H1 (cell line): ENCODE results near the gene NLRP3. TPM values are rescaled to one million over a fixed set of nuclear protein-coding genes. Genes with fewer than 3 reads are reported as not detected.
A peak's percentile ranks its signal among the peaks of the same experiment; 100 is the strongest.

Experiments used
- CTCF ChIA-PET: fragments of 300-600 bp; sonication (Branson Sonifier 250); formaldehyde crosslinking; loops from one replicate; lab custom pipeline; 2021; ENCODE audit not compliant: partially characterized antibody; lab: Charles Lee
- POLR2A ChIA-PET: fragments of 300-600 bp; sonication (Branson Sonifier 250); formaldehyde crosslinking; loops from one replicate; lab custom pipeline; 2021; ENCODE audit warnings: inconsistent platforms; ENCODE audit not compliant: partially characterized antibody; lab: Charles Lee
- DNase-seq, 2 experiments: peaks; one replicate each; pipeline versions ENCODE4 v3.0.0 to v3.0.0-alpha.2; 2010 to 2022; ENCODE audit warnings: low spot score in 2 of 2, low read depth in 1 of 2, mixed read lengths in 1 of 2
- FAIRE-seq: peaks from 2 replicates; lab custom pipeline; 2011; peaks lifted over from hg19 to GRCh38; lab: Jason Lieb, UNC
- H2AFZ ChIP-seq: 2 replicates; pipeline ENCODE4 v1.8.1; 2012; ENCODE audit warnings: low read length, inconsistent platforms
- H2AK5ac ChIP-seq: 2 replicates; pipeline ENCODE4 v1.6.1; 2013; ENCODE audit warnings: low read depth, low read length
- H2BK120ac ChIP-seq: replicated peaks from 2 replicates; pipeline ENCODE3; 2013; ENCODE audit warnings: low read depth, low read length, inconsistent platforms
- H2BK12ac ChIP-seq: 2 replicates; pipeline ENCODE4 v1.6.1; 2013; ENCODE audit warnings: low read depth, low read length
- H2BK15ac ChIP-seq: 2 replicates; pipeline ENCODE4 v1.6.1; 2013; ENCODE audit warnings: low read length
- H2BK20ac ChIP-seq: 2 replicates; pipeline ENCODE4 v1.6.1; 2013; ENCODE audit warnings: low read length
- H2BK5ac ChIP-seq: 2 replicates; pipeline ENCODE4 v1.6.1; 2013; ENCODE audit warnings: low read depth, low read length
- H3K14ac ChIP-seq: 2 replicates; pipeline ENCODE4 v1.6.1; 2013; ENCODE audit warnings: inconsistent platforms; ENCODE audit not compliant: insufficient read length
- H3K18ac ChIP-seq: 2 replicates; pipeline ENCODE4 v1.6.1; 2013; ENCODE audit warnings: low read length; ENCODE audit errors: extremely low read depth
- H3K23ac ChIP-seq: 2 replicates; pipeline ENCODE4 v1.6.1; 2013; ENCODE audit warnings: inconsistent platforms; ENCODE audit not compliant: insufficient read length
- H3K23me2 ChIP-seq: 2 replicates; pipeline ENCODE4 v1.6.1; 2013; ENCODE audit warnings: low read depth, low read length
- H3K27ac ChIP-seq: 2 replicates; pipeline ENCODE4 v1.6.1; 2011; ENCODE audit warnings: low read depth, low read length, inconsistent platforms
- H3K27me3 ChIP-seq, 4 experiments: replicated peaks in 1 of 4; 1 replicate in 1 of 4; 2 replicates in 3 of 4; pipeline versions ENCODE4 v1.6.1 to v1.8.1; 2011 to 2013; ENCODE audit warnings: low read length in 3 of 4, mild to moderate bottlenecking in 3 of 4, inconsistent platforms in 2 of 4, mixed read lengths in 2 of 4, moderate library complexity in 1 of 4; ENCODE audit not compliant: control insufficient read depth in 3 of 4, insufficient read depth in 3 of 4; ENCODE audit errors: extremely low read depth in 1 of 4
- H3K36me3 ChIP-seq, 4 experiments: 2 replicates each; pipeline versions ENCODE4 v1.6.1 to v1.8.1; 2011 to 2013; ENCODE audit warnings: mild to moderate bottlenecking in 4 of 4, low read length in 3 of 4, moderate library complexity in 2 of 4, control low read depth in 1 of 4, inconsistent platforms in 1 of 4; ENCODE audit not compliant: insufficient read depth in 4 of 4, control insufficient read depth in 2 of 4
- H3K4ac ChIP-seq: replicated peaks from 2 replicates; pipeline ENCODE3; 2013; ENCODE audit warnings: low read length, low read depth, mixed read lengths, inconsistent platforms; ENCODE audit not compliant: insufficient read length
- H3K4me1 ChIP-seq, 4 experiments: replicated peaks in 1 of 4; 1 replicate in 1 of 4; 2 replicates in 3 of 4; pipeline versions ENCODE4 v1.6.1 to v1.8.1; 2011 to 2013; ENCODE audit warnings: low read length in 3 of 4, inconsistent platforms in 2 of 4, mixed read lengths in 1 of 4; ENCODE audit not compliant: insufficient read depth in 4 of 4, control insufficient read depth in 3 of 4
- H3K4me2 ChIP-seq, 2 experiments: 2 replicates each; pipeline versions ENCODE4 v1.6.1 to v1.8.1; 2011 to 2013; ENCODE audit warnings: low read depth in 2 of 2, low read length in 2 of 2, control low read depth in 1 of 2, inconsistent platforms in 1 of 2, mild to moderate bottlenecking in 1 of 2; ENCODE audit not compliant: insufficient read depth in 1 of 2
- H3K4me3 ChIP-seq, 4 experiments: fragments of 200-600, 300-600 bp in 1 of 4; sonication (generic), shearing (Covaris generic), sonication (Bioruptor Twin) in 1 of 4; 2 replicates each; pipeline versions ENCODE4 v1.5.1 to v1.8.1; 2011 to 2016; ENCODE audit warnings: low read length in 4 of 4, low read depth in 3 of 4, control low read depth in 2 of 4, inconsistent platforms in 2 of 4, mild to moderate bottlenecking in 2 of 4, mixed read lengths in 1 of 4, moderate library complexity in 1 of 4; ENCODE audit not compliant: insufficient read depth in 2 of 4; ENCODE audit errors: extremely low read depth in 1 of 4
- H3K56ac ChIP-seq: replicated peaks from 2 replicates; pipeline ENCODE3; 2013; ENCODE audit warnings: low read depth, mild to moderate bottlenecking, mixed read lengths, low read length, inconsistent platforms; ENCODE audit not compliant: insufficient read length
- H3K79me1 ChIP-seq: 2 replicates; pipeline ENCODE4 v1.6.1; 2013; ENCODE audit warnings: low read depth, low read length, control low read depth
- H3K79me2 ChIP-seq, 2 experiments: 2 replicates each; pipeline versions ENCODE4 v1.6.1 to v1.8.1; 2012 to 2013; ENCODE audit warnings: low read length in 2 of 2, mild to moderate bottlenecking in 2 of 2, inconsistent platforms in 1 of 2; ENCODE audit not compliant: insufficient read depth in 2 of 2, control insufficient read depth in 1 of 2
- H3K9ac ChIP-seq, 4 experiments: replicated peaks in 1 of 4; 1 replicate in 1 of 4; 2 replicates in 3 of 4; pipeline versions ENCODE4 v1.6.1 to v1.8.1; 2011 to 2013; ENCODE audit warnings: low read depth in 3 of 4, low read length in 3 of 4, control low read depth in 2 of 4, mild to moderate bottlenecking in 2 of 4, moderate library complexity in 2 of 4, inconsistent platforms in 1 of 4; ENCODE audit errors: extremely low read depth in 1 of 4
- H3K9me3 ChIP-seq, 2 experiments: 2 replicates each; pipeline versions ENCODE4 v1.6.1 to v1.8.1; 2012 to 2013; ENCODE audit warnings: mild to moderate bottlenecking in 2 of 2, moderate library complexity in 2 of 2, control low read depth in 1 of 2, inconsistent platforms in 1 of 2, low read depth in 1 of 2, low read length in 1 of 2, mixed read lengths in 1 of 2; ENCODE audit not compliant: insufficient read depth in 2 of 2
- H4K20me1 ChIP-seq, 2 experiments: replicated peaks in 1 of 2; 2 replicates each; pipeline versions ENCODE3 to v1.8.1; 2011 to 2013; ENCODE audit warnings: inconsistent platforms in 2 of 2, low read length in 2 of 2, mild to moderate bottlenecking in 1 of 2; ENCODE audit not compliant: insufficient read depth in 2 of 2, control insufficient read depth in 1 of 2
- H4K5ac ChIP-seq: 2 replicates; pipeline ENCODE4 v1.6.1; 2013; ENCODE audit warnings: low read length, low read depth, mixed read lengths, inconsistent platforms; ENCODE audit not compliant: insufficient read length
- H4K8ac ChIP-seq: 2 replicates; pipeline ENCODE4 v1.8.0; 2013; ENCODE audit warnings: mild to moderate bottlenecking, moderate library complexity, low read length, inconsistent platforms; ENCODE audit not compliant: insufficient read depth; ENCODE audit errors: extremely low read depth
- H4K91ac ChIP-seq: replicated peaks from 2 replicates; pipeline ENCODE3; 2013; ENCODE audit warnings: low read length, mixed read lengths, inconsistent platforms; ENCODE audit not compliant: insufficient read length
- CEBPB ChIP-seq: IDR thresholded peaks from 2 replicates; pipeline ENCODE4 v1.6.1; 2012; ENCODE audit warnings: low read depth, low read length
- YY1 ChIP-seq: IDR thresholded peaks from 2 replicates; pipeline ENCODE4 v1.6.1; 2011; ENCODE audit warnings: low read depth, mild to moderate bottlenecking, low read length
- WGBS, 2 experiments: shearing (Covaris generic) in 1 of 2; methylation state at CpG; one replicate each; pipeline versions ENCODE4 v1.1.6 to v1.1.7; 2013 to 2015; ENCODE audit warnings: low lambda C conversion rate in 2 of 2, mixed read lengths in 2 of 2, inconsistent platforms in 1 of 2, low coverage in 1 of 2, missing lambda C conversion rate in 1 of 2; ENCODE audit not compliant: insufficient replicate concordance in 2 of 2, insufficient coverage in 1 of 2, insufficient read length in 1 of 2; ENCODE audit errors: extremely low coverage in 1 of 2, missing lambda C conversion rate in 1 of 2; 5-methylcytosine and 5-hydroxymethylcytosine counted together
- polyA plus RNA-seq, 7 experiments: library from polyadenylated mRNA; depleted of rRNA in 3 of 7; stranded (reverse) in 5 of 7; unstranded in 2 of 7; fragments of >200 nt in 5 of 7; fragments of 200-250 nt in 2 of 7; gene quantifications; 1 replicate in 5 of 7; 2 replicates in 1 of 7; 4 replicates in 1 of 7; pipeline versions ENCODE4 v1.2.1 to v1.2.3, GENCODE V29; 2011 to 2013; ENCODE audit warnings: missing spikeins in 2 of 7, mixed read lengths in 2 of 7
- total RNA-seq: library from RNA; stranded (reverse); fragmentation: NEBNext Ultra II Directional; extraction: Animal tissue kit (Norgen Biotek cat#: 25700); gene quantifications from 2 replicates; pipeline ENCODE4 v1.2.1, GENCODE V29; 2021

NLRP3 gene
- total and polyA plus RNA-seq, 2 of the 8 experiments (the other 6 are each of a cell fraction or from before 2014, with no cell fraction given) = 0.05 to 0.19 TPM

DNA sequence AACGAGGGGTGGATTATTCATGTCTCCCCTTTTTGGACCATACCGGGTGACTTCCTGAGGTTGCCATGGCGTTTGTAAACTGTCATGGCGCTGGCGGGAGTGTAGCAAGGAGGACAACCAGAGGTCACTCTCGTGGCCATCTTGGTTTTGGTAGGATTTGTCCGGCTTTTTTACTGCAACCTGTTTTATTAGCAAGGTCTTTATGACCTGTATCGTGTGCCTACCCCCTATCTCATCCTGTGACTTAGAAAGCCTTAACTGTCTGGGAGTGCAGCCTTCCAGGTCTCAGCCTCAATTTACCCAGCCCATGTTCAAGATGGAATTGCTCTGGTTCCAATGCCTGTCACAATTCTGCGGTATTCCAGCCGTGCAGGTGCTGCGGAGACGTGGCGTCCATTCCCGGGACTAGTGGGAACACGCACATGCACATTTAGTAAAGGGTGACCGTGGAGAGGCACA lies 44.1 kb upstream of the NLRP3 start:
- no peak overlapping the region for H3K27ac ChIP-seq
- H3K79me1 ChIP-seq = no peaks in the 10 kb centered on the region
- no peak overlapping the region for H3K4ac ChIP-seq
- no peak overlapping the region for H3K4me2 ChIP-seq
- no peak overlapping the region for H4K91ac ChIP-seq
- DNase-seq (no peak), FAIRE-seq (no peak)
- no peak overlapping the region for H3K56ac ChIP-seq
- ChIA-PET CTCF (interaction anchor here (1.0 to 2.3 kb wide), 12 partner anchors 14 to 114 kb away, joined by 3 to 26 read pairs (median 5); no protein-coding TSS in a partner anchor), POLR2A (no interaction called here)
- 0 out of 2 replicates have a peak overlapping the region, but pooled peaks have one; percentile 12 for H2BK5ac ChIP-seq
- no peaks in the 10 kb centered on the region for H4K20me1 ChIP-seq
- H3K4me3 ChIP-seq = no peak overlapping the region
- H2AK5ac ChIP-seq = no peak overlapping the region; the same call in 1 of the 2 replicates
- no peaks in the 10 kb centered on the region for H3K9me3 ChIP-seq
- H3K23ac ChIP-seq = no peak overlapping the region
- H3K14ac ChIP-seq = no peak overlapping the region
- H3K4me1 ChIP-seq = peaks cover 8 to 20% (median 18%) of the 10 kb centered on the region in 4 experiments; a peak in 6 of 7 replicates
- peak overlapping the region; percentile 62; the same call in 1 of the 2 replicates for H3K18ac ChIP-seq
- H4K8ac ChIP-seq = no peak overlapping the region; the same call in 1 of the 2 replicates
- no peak overlapping the region for H2AFZ ChIP-seq
- 91% methylated on average over 16 of the region's 16 CpGs; no CpG with 5 or more reads in 1 of the 2 experiments for WGBS, 2 experiments
- no peaks in the 10 kb centered on the region; a peak in 1 of 7 replicates for H3K27me3 ChIP-seq
- H3K9ac ChIP-seq = no peak overlapping the region
- peak overlapping the region; percentile 31; the same call in 1 of the 2 replicates for H2BK15ac ChIP-seq
- H2BK120ac ChIP-seq = no peak overlapping the region
- no peaks in the 10 kb centered on the region; the same call in 1 of the 2 replicates for H3K23me2 ChIP-seq
- H3K36me3 ChIP-seq = no peaks in the 10 kb centered on the region
- no peaks in the 10 kb centered on the region for H3K79me2 ChIP-seq
- no peak for TF ChIP-seq CEBPB
- peak; percentile 77; the same call in 1 of the 2 replicates for TF ChIP-seq YY1
- peak overlapping the region; percentile 40; the same call in 1 of the 2 replicates for H2BK12ac ChIP-seq
- H4K5ac ChIP-seq = no peak overlapping the region
- H2BK20ac ChIP-seq = peak overlapping the region; percentile 74; the same call in 1 of the 2 replicates
